K562 (cell line): ENCODE results near the gene SPATS2. TPM values are rescaled to one million over a fixed set of nuclear protein-coding genes. Genes with fewer than 3 reads are reported as not detected.

Source experiments
- ATAC-seq: fragments of 200-7000 bp; cut with Tn5 transposase; 3 replicates; pipeline ENCODE4 v1.9.1; 2020; ENCODE audit warnings: moderate library complexity
- BruUV-seq: library from RNA; stranded (reverse); fragments of 400-500 nt; replicated peaks from 2 replicates; lab custom pipeline; 2021; lab: Mats Ljungman, UMichigan
- CTCF ChIA-PET: fragments of 300-600 bp; formaldehyde crosslinking; extraction: SDS; loops from one replicate; lab custom pipeline; 2021; ENCODE audit warnings: low intra/inter-chr PET ratio; lab: Yijun Ruan, JAX
- POLR2A ChIA-PET: fragments of 300-600, 350-650 bp; sonication (Branson Sonifier 250); formaldehyde crosslinking; extraction: SDS; loops from one replicate; lab custom pipeline; 2021; ENCODE audit warnings: antibody characterized with exemption, inconsistent platforms; lab: Yijun Ruan, JAX
- DNase-seq, 4 experiments: peaks; one replicate each; pipeline versions ENCODE4 v3.0.0 to v3.0.0-alpha.2; 2011 to 2018; ENCODE audit warnings: low spot score in 3 of 4, mixed read lengths in 3 of 4; ENCODE audit errors: extremely low read depth in 1 of 4
- FAIRE-seq: peaks from 2 replicates; lab custom pipeline; 2011; peaks lifted over from hg19 to GRCh38; lab: Jason Lieb, UNC
- H2AFZ ChIP-seq: 2 replicates; pipeline ENCODE4 v1.6.0; 2011; ENCODE audit warnings: low read depth, low read length, control low read depth, inconsistent platforms
- H3K27ac ChIP-seq: fragments of 200-600 bp; 3 replicates; pipeline ENCODE4 v1.8.0; 2011; ENCODE audit warnings: low read depth, mild to moderate bottlenecking, control low read depth, inconsistent platforms, low read length, moderate library complexity, mixed read lengths; ENCODE audit errors: extremely low read depth
- H3K27me3 ChIP-seq, 2 experiments: fragments of 300-600 bp in 1 of 2; 2 replicates in 1 of 2; 3 replicates in 1 of 2; pipeline versions ENCODE4 v1.6.0 to v1.8.0; 2011; ENCODE audit warnings: inconsistent platforms in 2 of 2, low read length in 2 of 2, mild to moderate bottlenecking in 1 of 2, mixed read lengths in 1 of 2, moderate library complexity in 1 of 2; ENCODE audit not compliant: control insufficient read depth in 2 of 2, insufficient read depth in 2 of 2
- H3K36me3 ChIP-seq: fragments of 300-600 bp; 3 replicates; pipeline ENCODE4 v1.8.0; 2011; ENCODE audit warnings: mild to moderate bottlenecking, low read length, inconsistent platforms; ENCODE audit not compliant: control insufficient read depth, insufficient read depth
- H3K4me1 ChIP-seq, 2 experiments: fragments of 200-600 bp in 1 of 2; replicated peaks in 1 of 2; 2 replicates in 1 of 2; 3 replicates in 1 of 2; pipeline versions ENCODE4 v1.5.1 to v1.8.0; 2011; ENCODE audit warnings: inconsistent platforms in 2 of 2, low read length in 2 of 2, mild to moderate bottlenecking in 1 of 2, mixed read lengths in 1 of 2, moderate library complexity in 1 of 2; ENCODE audit not compliant: control insufficient read depth in 2 of 2, insufficient read depth in 2 of 2
- H3K4me2 ChIP-seq: 2 replicates; pipeline ENCODE4 v1.6.1; 2011; ENCODE audit warnings: low read length, control low read depth, inconsistent platforms, mixed read lengths; ENCODE audit not compliant: insufficient read depth
- H3K4me3 ChIP-seq: fragments of 200-600 bp; sonication (generic), shearing (Covaris generic); 2 replicates; pipeline ENCODE4 v1.5.1; 2016; ENCODE audit warnings: control low read depth, inconsistent platforms
- H3K79me2 ChIP-seq: fragments of 200-600 bp; 3 replicates; pipeline ENCODE4 v1.8.0; 2011; ENCODE audit warnings: low read length, inconsistent platforms; ENCODE audit not compliant: control insufficient read depth, insufficient read depth
- H3K9ac ChIP-seq, 2 experiments: 2 replicates each; pipeline versions ENCODE4 v1.6.0 to v1.6.1; 2011; ENCODE audit warnings: low read depth in 2 of 2, low read length in 2 of 2, control low read depth in 1 of 2, inconsistent platforms in 1 of 2, mild to moderate bottlenecking in 1 of 2, mixed read lengths in 1 of 2; ENCODE audit not compliant: insufficient read depth in 1 of 2
- H3K9me1 ChIP-seq: one replicate; pipeline ENCODE4 v1.6.0; 2011; ENCODE audit warnings: inconsistent platforms, mild to moderate bottlenecking, low read length, moderate library complexity; ENCODE audit not compliant: control insufficient read depth, insufficient read depth
- H3K9me3 ChIP-seq: replicated peaks from 2 replicates; pipeline ENCODE4 v1.5.1; 2011; ENCODE audit warnings: low read depth, low read length, inconsistent platforms; ENCODE audit not compliant: control insufficient read depth, insufficient read depth
- H4K20me1 ChIP-seq: replicated peaks from 2 replicates; pipeline ENCODE4 v1.6.1; 2011; ENCODE audit warnings: low read length, inconsistent platforms, mixed read lengths; ENCODE audit not compliant: control insufficient read depth, insufficient read depth
- ADNP ChIP-seq: fragments of 200-800 bp; sonication (Bioruptor generic); IDR thresholded peaks from 2 replicates; pipeline ENCODE4 v1.6.1; 2016; ENCODE audit warnings: missing genetic modification characterization, missing compliant biosample characterization
- CTCF ChIP-seq, 3 experiments: IDR thresholded peaks in 2 of 3; conservative IDR thresholded peaks in 1 of 3; 2 replicates each; pipeline ENCODE4 v1.5.1; 2011 to 2012; ENCODE audit warnings: low read length in 3 of 3, mild to moderate bottlenecking in 3 of 3, control low read depth in 2 of 3, improper control_type of control experiment in 1 of 3, inconsistent platforms in 1 of 3, low read depth in 1 of 3, mixed read lengths in 1 of 3, moderate library complexity in 1 of 3; ENCODE audit not compliant: insufficient read depth in 2 of 3
- DDX20 ChIP-seq: fragments of 450-650 bp; IDR thresholded peaks from 2 replicates; pipeline ENCODE4 v1.6.1; 2016; ENCODE audit warnings: missing genetic modification characterization, low read depth, mild to moderate bottlenecking, missing compliant biosample characterization, moderate library complexity
- EP300 ChIP-seq: IDR thresholded peaks from 2 replicates; pipeline ENCODE4 v1.6.1; 2012; ENCODE audit warnings: low read length, improper control_type of control experiment
- FOXA3 ChIP-seq, 2 experiments: fragments of 450-650 bp in 1 of 2; sonication (generic) in 1 of 2; formaldehyde crosslinking; IDR thresholded peaks in 1 of 2; conservative IDR thresholded peaks in 1 of 2; 2 replicates each; pipeline versions ENCODE4 v1.4.0 to v1.8.0; 2020 to 2022; ENCODE audit warnings: mild to moderate bottlenecking in 2 of 2, missing genetic modification reagents in 1 of 2
- HDAC1 ChIP-seq, 2 experiments: fragments of 450-650 bp; IDR thresholded peaks; 2 replicates each; pipeline ENCODE4 v1.6.1; 2016 to 2017; ENCODE audit warnings: inconsistent platforms in 1 of 2, mild to moderate bottlenecking in 1 of 2, moderate library complexity in 1 of 2
- IFI16 ChIP-seq: fragments of 250-450 bp; sonication (Bioruptor Pico); IDR thresholded peaks from 2 replicates; pipeline ENCODE4 v2.1.2; 2022; ENCODE audit warnings: mild to moderate bottlenecking, inconsistent platforms
- OTX1 ChIP-seq: fragments of 450-650 bp; formaldehyde crosslinking; IDR thresholded peaks from 2 replicates; pipeline ENCODE4 v1.4.0; 2022; ENCODE audit warnings: mild to moderate bottlenecking
- RAD21 ChIP-seq, 2 experiments: fragments of 250-450 bp in 1 of 2; fragments of 450-650 bp in 1 of 2; sonication (Bioruptor Pico) in 1 of 2; formaldehyde crosslinking in 1 of 2; IDR thresholded peaks in 1 of 2; conservative IDR thresholded peaks in 1 of 2; 2 replicates each; pipeline versions ENCODE4 v1.4.0 to v1.8.0; 2020 to 2022; ENCODE audit warnings: mild to moderate bottlenecking in 2 of 2, moderate library complexity in 1 of 2
- ZFPM2 ChIP-seq: fragments of 250-450 bp; sonication (Bioruptor Pico); IDR thresholded peaks from 2 replicates; pipeline ENCODE4 v1.5.1; 2022; ENCODE audit warnings: mild to moderate bottlenecking
- ZNF436 ChIP-seq: fragments of 250-450, 450-650 bp; sonication (Bioruptor Pico); formaldehyde crosslinking; IDR thresholded peaks from 2 replicates; pipeline ENCODE4 v1.7.0; 2020; ENCODE audit warnings: mild to moderate bottlenecking
- ZNF764 ChIP-seq: fragments of 250-450 bp; sonication (Bioruptor Pico); IDR thresholded peaks from 2 replicates; pipeline ENCODE4 v1.4.0; 2020; ENCODE audit warnings: low read depth, mild to moderate bottlenecking, moderate library complexity
- WGBS: fragments of 100-300 bp; shearing (Covaris generic); methylation state at CpG from one replicate; pipeline ENCODE4 v1.1.6; 2016; ENCODE audit warnings: low coverage, mixed read lengths; ENCODE audit not compliant: insufficient coverage; ENCODE audit errors: missing lambda C conversion rate; 5-methylcytosine and 5-hydroxymethylcytosine counted together
- in situ Hi-C: fragments of 300-500 bp; cut with MboI; formaldehyde crosslinking; loops from 4 replicates; pipeline ENCODE4 v1.15.0; 2018; ENCODE audit warnings: inconsistent platforms, mixed read lengths
- intact Hi-C: fragments of 100-400 bp; cut with micrococcal nuclease; formaldehyde crosslinking; loops from 2 replicates; pipeline ENCODE4 v1.14.2; 2022
- polyA plus RNA-seq, 8 experiments: library from polyadenylated mRNA; depleted of rRNA in 4 of 8; stranded (reverse) in 5 of 8; unstranded in 3 of 8; fragments of >200 nt; fragmentation: Nextera tagmentation in 2 of 8; fragmentation: Illumina TruSeq in 1 of 8; extraction: Ambion mirVana in 2 of 8; extraction: Trizol in 1 of 8; gene quantifications; 2 replicates each; pipeline versions ENCODE4 v1.2.1 to v1.2.3, GENCODE V29; 2011 to 2014; ENCODE audit warnings: inconsistent platforms in 1 of 8, missing spikeins in 1 of 8
- total RNA-seq, 7 experiments: library from RNA; depleted of rRNA in 6 of 7; stranded (reverse); fragments of >200 nt in 6 of 7; fragmentation: Illumina TruSeq in 2 of 7; extraction: Trizol in 2 of 7; gene quantifications; 2 replicates each; pipeline versions ENCODE4 v1.2.1 to v1.2.3, GENCODE V29; 2011 to 2021; ENCODE audit warnings: low replicate concordance in 1 of 7
- TF ChIP-seq, protein P1 (sequence below): fragments of 250-450 bp; sonication (Bioruptor Pico); IDR thresholded peaks from 2 replicates; pipeline ENCODE4 v1.5.0; 2021; ENCODE audit warnings: mild to moderate bottlenecking, borderline replicate concordance
- TF ChIP-seq, protein P2 (sequence below): IDR thresholded peaks from 2 replicates; pipeline ENCODE4 v1.6.1; 2012; ENCODE audit warnings: low read depth, low read length, improper control_type of control experiment, borderline replicate concordance

SPATS2 gene
- total and polyA plus RNA-seq, 9 of the 15 experiments (the other 6 are each of a cell fraction or from before 2014, with no cell fraction given), result 5.4 to 48.2 (median 17.5) TPM

DNA sequence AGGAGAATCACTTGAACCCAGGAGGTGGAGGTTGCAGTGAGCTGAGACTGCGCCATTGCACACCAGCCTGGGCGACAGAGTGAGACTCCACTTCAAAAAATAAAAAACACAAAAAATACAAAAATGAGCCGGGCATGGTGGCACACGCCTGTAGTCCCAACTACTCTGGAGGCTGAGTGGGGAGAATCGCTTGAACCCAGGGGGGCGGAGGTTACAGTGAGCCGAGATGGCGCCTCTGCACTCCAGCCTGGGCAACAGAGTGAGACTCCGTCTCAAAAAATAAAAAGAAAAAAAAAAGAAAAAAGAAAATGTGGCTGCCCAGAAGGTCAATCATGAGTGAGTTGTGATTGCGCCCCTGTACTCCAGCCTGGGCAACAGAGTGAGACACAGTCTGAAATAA, 11.3 kb upstream of the SPATS2 start (continued):
- no peak for TF ChIP-seq FOXA3 (CRISPR knock-in tag; conservative IDR thresholded peaks at IDR 0.05 in 1 of 2, IDR thresholded peaks at IDR 0.05 in 1 of 2)
- TF ChIP-seq ZFPM2 (CRISPR knock-in tag), result no peak
- TF ChIP-seq ADNP, result no peak
- TF ChIP-seq ZNF436 (CRISPR knock-in tag), result no peak
- TF ChIP-seq DDX20 (tag), result no peak

- Histone ChIP-seq H3K36me3 (no peaks in the 10 kb centered on the region), H3K27me3 (no peaks in the 10 kb centered on the region), H3K79me2 (no peaks in the 10 kb centered on the region), H3K9me1 (no peaks in the 10 kb centered on the region), H3K4me2 (no peak overlapping the region), H3K4me3 (no peak overlapping the region), H2AFZ (peak overlapping the region; percentile 37), H3K9me3 (no peaks in the 10 kb centered on the region), H3K4me1 (no peaks in the 10 kb centered on the region), H3K27ac (no peak overlapping the region), H4K20me1 (no peaks in the 10 kb centered on the region), H3K9ac (no peak overlapping the region)
- BruUV-seq, result no TSS peak
- DNase-seq, result peak in 1 of 4 experiments; percentile 58
- intact Hi-C loops (loop anchor here (1.0 to 10.0 kb wide), 2 partner anchors 69 to 348 kb away; partner anchors contain the start of gene FMNL3), in situ Hi-C loops (no loop called here)
- CTCF ChIA-PET, result interaction anchor here (1.2 to 8.6 kb wide), 7 partner anchors 9 to 361 kb away, joined by 3 to 185 read pairs (median 11); no protein-coding TSS in a partner anchor
- POLR2A ChIA-PET, result interaction anchor here (0.9 kb wide), 2 partner anchors 10 to 166 kb away, joined by 3 read pairs; partner anchors contain the start of gene SPATS2
- ATAC-seq, result no peak
- FAIRE-seq, result peak; percentile 15
- 0% methylated on average over 3 of the region's 3 CpGs for WGBS
- no peak for TF ChIP-seq EP300
- TF ChIP-seq, protein P1, sequence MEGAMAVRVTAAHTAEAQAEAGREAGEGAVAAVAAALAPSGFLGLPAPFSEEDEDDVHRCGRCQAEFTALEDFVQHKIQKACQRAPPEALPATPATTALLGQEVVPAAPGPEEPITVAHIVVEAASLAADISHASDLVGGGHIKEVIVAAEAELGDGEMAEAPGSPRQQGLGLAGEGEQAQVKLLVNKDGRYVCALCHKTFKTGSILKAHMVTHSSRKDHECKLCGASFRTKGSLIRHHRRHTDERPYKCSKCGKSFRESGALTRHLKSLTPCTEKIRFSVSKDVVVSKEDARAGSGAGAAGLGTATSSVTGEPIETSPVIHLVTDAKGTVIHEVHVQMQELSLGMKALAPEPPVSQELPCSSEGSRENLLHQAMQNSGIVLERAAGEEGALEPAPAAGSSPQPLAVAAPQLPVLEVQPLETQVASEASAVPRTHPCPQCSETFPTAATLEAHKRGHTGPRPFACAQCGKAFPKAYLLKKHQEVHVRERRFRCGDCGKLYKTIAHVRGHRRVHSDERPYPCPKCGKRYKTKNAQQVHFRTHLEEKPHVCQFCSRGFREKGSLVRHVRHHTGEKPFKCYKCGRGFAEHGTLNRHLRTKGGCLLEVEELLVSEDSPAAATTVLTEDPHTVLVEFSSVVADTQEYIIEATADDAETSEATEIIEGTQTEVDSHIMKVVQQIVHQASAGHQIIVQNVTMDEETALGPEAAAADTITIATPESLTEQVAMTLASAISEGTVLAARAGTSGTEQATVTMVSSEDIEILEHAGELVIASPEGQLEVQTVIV (CRISPR knock-in tag), result no peak
- no peak for TF ChIP-seq ZNF764 (CRISPR knock-in tag)
- TF ChIP-seq HDAC1 (IDR thresholded peaks at IDR 0.05), result no peak
- TF ChIP-seq OTX1 (CRISPR knock-in tag), result no peak
- no peak for TF ChIP-seq IFI16 (CRISPR knock-in tag)
- TF ChIP-seq, protein P2, sequence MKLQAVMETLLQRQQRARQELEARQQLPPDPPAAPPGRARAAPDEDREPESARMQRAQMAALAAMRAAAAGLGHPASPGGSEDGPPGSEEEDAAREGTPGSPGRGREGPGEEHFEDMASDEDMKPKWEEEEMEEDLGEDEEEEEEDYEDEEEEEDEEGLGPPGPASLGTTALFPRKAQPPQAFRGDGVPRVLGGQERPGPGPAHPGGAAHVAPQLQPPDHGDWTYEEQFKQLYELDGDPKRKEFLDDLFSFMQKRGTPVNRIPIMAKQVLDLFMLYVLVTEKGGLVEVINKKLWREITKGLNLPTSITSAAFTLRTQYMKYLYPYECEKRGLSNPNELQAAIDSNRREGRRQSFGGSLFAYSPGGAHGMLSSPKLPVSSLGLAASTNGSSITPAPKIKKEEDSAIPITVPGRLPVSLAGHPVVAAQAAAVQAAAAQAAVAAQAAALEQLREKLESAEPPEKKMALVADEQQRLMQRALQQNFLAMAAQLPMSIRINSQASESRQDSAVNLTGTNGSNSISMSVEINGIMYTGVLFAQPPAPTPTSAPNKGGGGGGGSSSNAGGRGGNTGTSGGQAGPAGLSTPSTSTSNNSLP, result 0 out of 2 replicates have a peak, but pooled peaks have one; percentile 51
- peak; percentile 41 to 63 (median 42); a peak in 4 of 6 replicates for TF ChIP-seq CTCF (IDR thresholded peaks at IDR 0.05 in 2 of 3, conservative IDR thresholded peaks at IDR 0.05 in 1 of 3; ENCODE audit: insufficient read depth in 2 of 3, low read depth in 1 of 3, low read length in 3 of 3)
- TF ChIP-seq RAD21 (CRISPR knock-in tag; conservative IDR thresholded peaks at IDR 0.05 in 1 of 2, IDR thresholded peaks at IDR 0.05 in 1 of 2), result peak in 1 of 2 experiments; percentile 48; a peak in 3 of 4 replicates
These were observed 10.1 kb upstream of the SPATS2 start for GRCh38 chr12:49357103-49357678.
